Measurements from ENCODE around the gene GRAMD2B. TPM values are rescaled to one million over a fixed set of nuclear protein-coding genes. Genes with fewer than 3 reads are reported as not detected.
"Not testable (repeated sequence)": the region's sequence is repeated elsewhere in the genome, so short reads cannot be mapped to it uniquely, and the experiment has no call there.

The GRAMD2B gene
- total RNA-seq, 1 donor = 113 TPM

DNA sequence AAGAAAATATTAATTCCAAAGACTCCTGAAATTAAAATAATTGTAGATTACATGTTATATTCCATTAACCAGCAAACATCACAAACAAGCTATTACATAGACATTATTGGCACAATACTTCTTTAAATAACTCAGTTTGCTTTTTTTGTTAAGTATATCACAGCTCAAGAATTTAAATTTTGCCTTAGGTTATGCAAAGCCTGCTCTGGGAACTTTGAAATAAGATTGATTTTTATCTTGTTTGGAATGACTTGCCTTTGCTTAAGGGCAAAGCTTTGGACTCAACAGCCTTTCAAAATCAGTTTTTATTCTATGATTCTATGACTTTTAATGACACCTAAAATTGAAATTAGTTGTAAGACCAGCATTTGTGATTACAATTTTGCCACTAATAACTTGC lies 93.6 kb downstream of the GRAMD2B start:
- H3K4me3 ChIP-seq (ENCODE audit: low read depth, low read length) = no peak overlapping the region
- peak; percentile 44 for DNase-seq (ENCODE audit: low read depth)

GRCh38 chr5:126519223-126519622 lies 96.0 kb downstream of the GRAMD2B start:
- peak; percentile 51 for DNase-seq (ENCODE audit: low read depth)
- H3K4me3 ChIP-seq (ENCODE audit: low read depth, low read length) = not testable (repeated sequence)

More for the DNA sequence above, 93.6 kb downstream of the GRAMD2B start:
- TF ChIP-seq, protein P1, sequence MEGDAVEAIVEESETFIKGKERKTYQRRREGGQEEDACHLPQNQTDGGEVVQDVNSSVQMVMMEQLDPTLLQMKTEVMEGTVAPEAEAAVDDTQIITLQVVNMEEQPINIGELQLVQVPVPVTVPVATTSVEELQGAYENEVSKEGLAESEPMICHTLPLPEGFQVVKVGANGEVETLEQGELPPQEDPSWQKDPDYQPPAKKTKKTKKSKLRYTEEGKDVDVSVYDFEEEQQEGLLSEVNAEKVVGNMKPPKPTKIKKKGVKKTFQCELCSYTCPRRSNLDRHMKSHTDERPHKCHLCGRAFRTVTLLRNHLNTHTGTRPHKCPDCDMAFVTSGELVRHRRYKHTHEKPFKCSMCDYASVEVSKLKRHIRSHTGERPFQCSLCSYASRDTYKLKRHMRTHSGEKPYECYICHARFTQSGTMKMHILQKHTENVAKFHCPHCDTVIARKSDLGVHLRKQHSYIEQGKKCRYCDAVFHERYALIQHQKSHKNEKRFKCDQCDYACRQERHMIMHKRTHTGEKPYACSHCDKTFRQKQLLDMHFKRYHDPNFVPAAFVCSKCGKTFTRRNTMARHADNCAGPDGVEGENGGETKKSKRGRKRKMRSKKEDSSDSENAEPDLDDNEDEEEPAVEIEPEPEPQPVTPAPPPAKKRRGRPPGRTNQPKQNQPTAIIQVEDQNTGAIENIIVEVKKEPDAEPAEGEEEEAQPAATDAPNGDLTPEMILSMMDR (IDR thresholded peaks at IDR 0.05; ENCODE audit: insufficient read depth, low read depth, low read length) = no peak

DNA sequence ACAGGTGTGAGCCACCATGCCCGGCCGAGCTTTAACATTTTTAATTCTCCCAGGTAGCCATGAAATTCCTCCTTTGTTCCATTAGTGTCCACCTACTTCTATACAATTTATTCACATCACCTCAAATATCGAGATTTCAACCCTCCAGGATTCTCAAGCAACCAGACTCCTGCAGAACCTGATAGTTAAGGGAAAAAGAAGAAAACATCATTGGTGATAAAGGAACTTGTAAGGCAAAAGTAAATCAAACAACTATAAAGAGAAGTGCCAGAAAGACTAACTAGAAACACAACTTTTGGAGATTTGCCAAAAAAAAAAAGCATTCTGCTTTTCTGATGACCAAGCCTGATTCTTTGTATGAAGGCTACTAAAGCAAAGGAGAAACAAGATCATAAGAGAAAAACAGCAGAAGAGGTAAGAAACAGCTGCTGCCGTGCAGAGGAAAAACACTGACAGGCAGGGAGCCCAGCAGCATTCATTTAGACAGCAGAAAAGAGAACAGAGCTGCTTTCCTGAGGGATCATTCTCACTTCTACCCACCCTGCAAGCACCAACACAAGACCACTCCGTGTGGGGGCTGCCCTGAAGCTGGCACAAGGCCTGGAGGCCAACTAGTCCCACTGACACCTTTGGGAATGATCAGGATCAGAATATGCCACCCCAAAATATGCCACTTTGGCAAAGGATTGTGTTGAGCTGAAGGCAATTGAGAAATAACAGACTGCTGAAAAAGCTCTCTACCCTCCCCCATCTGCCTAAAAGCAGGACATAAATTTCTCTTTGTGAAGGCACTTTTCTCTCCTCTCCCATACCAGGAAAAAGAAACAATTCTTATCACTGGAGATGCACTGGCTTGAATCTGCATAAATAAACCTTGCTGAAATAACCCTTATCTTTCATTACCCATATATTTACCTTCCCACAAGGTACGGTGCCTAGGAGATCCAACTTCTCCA lies 96.7 kb downstream of the GRAMD2B start:
- TF ChIP-seq, protein P1 (IDR thresholded peaks at IDR 0.05; ENCODE audit: insufficient read depth, low read depth, low read length) = no peak
- peak; percentile 71 for DNase-seq (ENCODE audit: low read depth)
- H3K4me3 ChIP-seq (ENCODE audit: low read depth, low read length) = no peak overlapping the region

GRCh38 chr5:126520593-126520953 lies 97.4 kb downstream of the GRAMD2B start:
- no peak for DNase-seq (ENCODE audit: low read depth)
- TF ChIP-seq, protein P1 (IDR thresholded peaks at IDR 0.05; ENCODE audit: insufficient read depth, low read depth, low read length) = no peak
- no peak overlapping the region for H3K4me3 ChIP-seq (ENCODE audit: low read depth, low read length)

DNA sequence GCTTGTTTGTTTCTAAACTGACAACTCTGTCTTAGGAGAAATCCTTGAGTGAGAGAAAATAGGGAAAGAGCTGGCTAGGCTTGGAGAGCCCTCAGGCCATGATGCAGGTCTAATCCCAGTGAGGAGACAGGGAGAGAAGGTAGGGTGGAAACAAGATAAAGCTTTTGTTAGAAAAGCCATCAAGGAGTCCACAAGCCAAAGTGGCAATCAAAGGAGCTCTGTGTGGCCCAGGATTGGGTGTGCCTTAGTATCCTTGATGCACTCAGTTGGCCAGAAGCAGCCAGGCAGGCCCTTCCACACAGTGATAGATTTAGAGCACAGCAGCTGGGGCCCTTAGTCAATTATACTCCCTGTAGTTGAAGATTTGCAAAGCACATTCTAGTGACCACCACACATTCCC lies 97.9 kb downstream of the GRAMD2B start:
- H3K4me3 ChIP-seq (ENCODE audit: low read depth, low read length) = no peak overlapping the region
- no peak for DNase-seq (ENCODE audit: low read depth)
- TF ChIP-seq, protein P1 (IDR thresholded peaks at IDR 0.05; ENCODE audit: insufficient read depth, low read depth, low read length) = no peak

- TF ChIP-seq, protein P1 (IDR thresholded peaks at IDR 0.05; ENCODE audit: insufficient read depth, low read depth, low read length) = no peak
- DNase-seq (ENCODE audit: low read depth) = peak; percentile 28
- H3K4me3 ChIP-seq (ENCODE audit: low read depth, low read length) = no peak overlapping the region
Observed at GRCh38 chr5:126523818-126524510, 100.8 kb downstream of the GRAMD2B start.

DNA sequence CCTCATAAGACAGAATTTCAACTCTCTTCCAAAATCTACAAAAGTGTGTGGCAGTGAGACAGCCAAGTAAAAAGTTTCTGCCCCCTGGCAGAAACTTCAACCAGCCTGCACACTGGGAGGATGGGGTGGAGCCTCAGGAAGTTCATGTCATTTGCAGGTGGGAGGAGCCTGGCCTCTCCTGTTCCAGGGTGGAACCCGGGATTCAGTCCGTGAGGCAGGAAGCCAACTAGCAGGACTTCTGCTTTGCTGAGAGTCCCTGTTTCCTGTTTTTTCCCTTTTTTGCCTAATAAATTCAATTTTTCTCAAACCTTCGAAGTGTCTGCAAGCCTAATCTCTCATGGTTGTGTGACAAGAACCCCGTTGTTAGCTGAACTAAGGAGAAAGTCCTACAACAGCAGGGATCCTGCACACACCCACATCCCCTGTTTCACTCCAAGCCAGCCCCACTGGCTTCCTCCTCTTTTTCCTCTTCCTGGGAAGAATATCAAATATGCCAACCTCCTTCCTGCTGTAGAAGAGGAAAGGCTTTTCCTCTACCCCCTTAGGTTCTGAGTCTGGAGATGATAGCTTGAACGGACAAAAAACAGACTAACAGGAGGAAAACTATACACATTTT lies 102.5 kb downstream of the GRAMD2B start:
- no peak overlapping the region for H3K4me3 ChIP-seq (ENCODE audit: low read depth, low read length)
- TF ChIP-seq, protein P1 (IDR thresholded peaks at IDR 0.05; ENCODE audit: insufficient read depth, low read depth, low read length) = no peak
- no peak for DNase-seq (ENCODE audit: low read depth)

Measured in fibroblast of villous mesenchyme (primary cell).